Kidney (tissue), 14 donors: ENCODE data around the gene CGN. TPM values are rescaled to one million over a fixed set of nuclear protein-coding genes. Genes with fewer than 3 reads are reported as not detected.

Source experiments
- DNase-seq, 5 donors: peaks; one replicate each; pipeline ENCODE4 v3.0.0-alpha.2; 2013 to 2020
- FAIRE-seq: peaks from 2 replicates; lab custom pipeline; 2012; peaks lifted over from hg19 to GRCh38; lab: Jason Lieb, UNC
- H3K27ac ChIP-seq, 2 donors: one replicate each; pipeline ENCODE4 v1.7.0; 2013; ENCODE audit warnings: low read depth in 2 of 2, low read length in 2 of 2, inconsistent platforms in 1 of 2
- H3K27me3 ChIP-seq: one replicate; pipeline ENCODE4 v1.7.1; 2013; ENCODE audit warnings: low read length, inconsistent platforms; ENCODE audit not compliant: control insufficient read depth, insufficient read depth
- H3K36me3 ChIP-seq, 3 donors: one replicate each; pipeline versions ENCODE4 v1.7.0 to v1.7.1; 2013; ENCODE audit warnings: low read length in 3 of 3, control low read depth in 1 of 3, inconsistent platforms in 1 of 3; ENCODE audit not compliant: insufficient read depth in 3 of 3, control insufficient read depth in 2 of 3
- H3K4me1 ChIP-seq, 3 donors: one replicate each; pipeline versions ENCODE4 v1.7.0 to v1.7.1; 2013; ENCODE audit warnings: low read length in 3 of 3, inconsistent platforms in 1 of 3, low read depth in 1 of 3; ENCODE audit not compliant: control insufficient read depth in 2 of 3, insufficient read depth in 2 of 3
- H3K4me3 ChIP-seq, 3 donors: one replicate each; pipeline versions ENCODE4 v1.7.0 to v1.8.1; 2013; ENCODE audit warnings: low read length in 3 of 3, control low read depth in 1 of 3, inconsistent platforms in 1 of 3
- H3K9ac ChIP-seq, 3 donors: one replicate each; pipeline versions ENCODE4 v1.7.0 to v1.7.1; 2013; ENCODE audit warnings: low read length in 3 of 3, control low read depth in 1 of 3, inconsistent platforms in 1 of 3
- H3K9me3 ChIP-seq, 3 donors: one replicate each; pipeline versions ENCODE4 v1.7.0 to v1.7.1; 2013; ENCODE audit warnings: low read length in 3 of 3, control low read depth in 1 of 3, inconsistent platforms in 1 of 3; ENCODE audit not compliant: control insufficient read depth in 2 of 3, insufficient read depth in 1 of 3
- intact Hi-C: fragments of 100-400 bp; cut with DNase I; formaldehyde crosslinking; loops from one replicate; pipeline ENCODE4 v1.11.1; 2022
- polyA plus RNA-seq: library from polyadenylated mRNA; stranded (reverse); fragments of 350-450 nt; fragmentation: Illumina TruSeq; extraction: RNeasy Lipid Tissue Mini Kit (QIAGEN cat#74804); gene quantifications from one replicate; pipeline ENCODE4 v1.2.3, GENCODE V29; 2014; ENCODE audit warnings: low read depth, low replicate concordance; ENCODE audit not compliant: insufficient read depth
- total RNA-seq: library from RNA; stranded (reverse); fragmentation: NEBNext Ultra II Directional; extraction: Animal tissue kit (Norgen Biotek cat#: 25700); gene quantifications from one replicate; pipeline ENCODE4 v1.2.1, GENCODE V29; 2021
- TF ChIP-seq, protein P1 (sequence below): IDR thresholded peaks from 3 replicates; pipeline ENCODE4 v1.5.1; 2012; ENCODE audit warnings: mild to moderate bottlenecking, moderate library complexity, borderline replicate concordance; ENCODE audit not compliant: insufficient read depth; ENCODE audit errors: extremely low read depth
- donor health status: control.
- donor health status: control.
- donor health status: control.
- donor health status: control.
- donor health status: control.
- donor health status: DM: yes; HTN: yes; CAD: no.
- donor health status: Normal renal cell carcinoma (clear cell type).

The CGN gene
- total and polyA plus RNA-seq, 2 donors from 2014 or later = 24.0 to 41.6 TPM

DNA sequence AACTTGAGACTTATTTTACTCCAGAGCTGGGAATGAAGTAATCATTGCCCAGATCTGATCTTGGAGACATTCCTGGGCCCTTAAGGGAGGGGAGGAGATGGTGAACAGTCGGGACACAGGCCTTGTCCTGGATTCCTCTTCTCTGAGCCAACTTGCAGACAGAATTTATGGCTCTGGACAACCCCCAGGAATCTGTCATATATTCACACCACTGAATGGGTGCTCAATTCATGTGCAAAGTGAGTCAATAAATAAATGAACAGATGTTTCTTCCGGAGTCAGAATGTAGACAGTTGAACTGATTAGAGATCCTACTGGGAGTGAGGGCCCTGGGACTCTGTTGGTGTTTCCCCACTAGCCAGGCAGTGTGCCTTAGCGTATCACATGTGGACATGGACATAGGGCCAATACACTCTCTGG, 31.5 kb downstream of the CGN start:
- Histone ChIP-seq H3K27ac (peak overlapping the region; percentile 26 to 98), H3K27me3 (no peaks in the 10 kb centered on the region), H3K4me1 (peaks cover 0 to 23% (median 7%) of the 10 kb centered on the region in 3 donors), H3K4me3 (peak overlapping the region in 2 of 3 donors; percentile 23 to 83), H3K36me3 (no peaks in the 10 kb centered on the region), H3K9ac (peak overlapping the region in 2 of 3 donors; percentile 34 to 66), H3K9me3 (no peaks in the 10 kb centered on the region)
- peak in 1 of 5 donors; percentile 27 for DNase-seq
- FAIRE-seq = no peak
- TF ChIP-seq, protein P1, sequence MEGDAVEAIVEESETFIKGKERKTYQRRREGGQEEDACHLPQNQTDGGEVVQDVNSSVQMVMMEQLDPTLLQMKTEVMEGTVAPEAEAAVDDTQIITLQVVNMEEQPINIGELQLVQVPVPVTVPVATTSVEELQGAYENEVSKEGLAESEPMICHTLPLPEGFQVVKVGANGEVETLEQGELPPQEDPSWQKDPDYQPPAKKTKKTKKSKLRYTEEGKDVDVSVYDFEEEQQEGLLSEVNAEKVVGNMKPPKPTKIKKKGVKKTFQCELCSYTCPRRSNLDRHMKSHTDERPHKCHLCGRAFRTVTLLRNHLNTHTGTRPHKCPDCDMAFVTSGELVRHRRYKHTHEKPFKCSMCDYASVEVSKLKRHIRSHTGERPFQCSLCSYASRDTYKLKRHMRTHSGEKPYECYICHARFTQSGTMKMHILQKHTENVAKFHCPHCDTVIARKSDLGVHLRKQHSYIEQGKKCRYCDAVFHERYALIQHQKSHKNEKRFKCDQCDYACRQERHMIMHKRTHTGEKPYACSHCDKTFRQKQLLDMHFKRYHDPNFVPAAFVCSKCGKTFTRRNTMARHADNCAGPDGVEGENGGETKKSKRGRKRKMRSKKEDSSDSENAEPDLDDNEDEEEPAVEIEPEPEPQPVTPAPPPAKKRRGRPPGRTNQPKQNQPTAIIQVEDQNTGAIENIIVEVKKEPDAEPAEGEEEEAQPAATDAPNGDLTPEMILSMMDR = no peak
- intact Hi-C loops = no loop called here

DNA sequence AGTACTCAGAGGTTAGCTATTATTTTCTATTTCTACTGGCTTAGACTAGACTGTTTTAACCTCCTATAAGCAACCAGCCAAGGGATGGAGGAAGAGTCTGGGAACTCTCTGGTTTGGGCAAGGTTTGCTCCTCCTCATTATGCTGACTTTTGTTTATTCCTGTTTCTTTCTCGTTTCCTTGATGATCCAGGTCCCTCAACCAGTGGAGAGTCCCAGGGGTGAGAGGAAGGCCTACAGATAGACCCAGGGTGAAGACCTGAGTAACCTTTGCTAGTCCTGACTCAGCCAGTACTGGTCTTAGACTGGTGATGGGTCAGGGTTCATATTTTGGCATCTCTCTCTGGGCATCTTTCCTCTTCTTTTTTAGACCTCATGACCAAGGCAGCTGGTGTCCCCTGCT, 34.4 kb downstream of the CGN start:
- intact Hi-C loops = no loop called here
- no peak for FAIRE-seq
- TF ChIP-seq, protein P1 = no peak
- Histone ChIP-seq H3K4me1 (peaks cover 0 to 14% (median 7%) of the 10 kb centered on the region in 3 donors), H3K9me3 (no peaks in the 10 kb centered on the region), H3K36me3 (no peaks in the 10 kb centered on the region), H3K9ac (no peak overlapping the region), H3K4me3 (no peak overlapping the region), H3K27me3 (no peaks in the 10 kb centered on the region), H3K27ac (peak overlapping the region in 1 of 2 donors; percentile 14)
- DNase-seq = no peak

DNA sequence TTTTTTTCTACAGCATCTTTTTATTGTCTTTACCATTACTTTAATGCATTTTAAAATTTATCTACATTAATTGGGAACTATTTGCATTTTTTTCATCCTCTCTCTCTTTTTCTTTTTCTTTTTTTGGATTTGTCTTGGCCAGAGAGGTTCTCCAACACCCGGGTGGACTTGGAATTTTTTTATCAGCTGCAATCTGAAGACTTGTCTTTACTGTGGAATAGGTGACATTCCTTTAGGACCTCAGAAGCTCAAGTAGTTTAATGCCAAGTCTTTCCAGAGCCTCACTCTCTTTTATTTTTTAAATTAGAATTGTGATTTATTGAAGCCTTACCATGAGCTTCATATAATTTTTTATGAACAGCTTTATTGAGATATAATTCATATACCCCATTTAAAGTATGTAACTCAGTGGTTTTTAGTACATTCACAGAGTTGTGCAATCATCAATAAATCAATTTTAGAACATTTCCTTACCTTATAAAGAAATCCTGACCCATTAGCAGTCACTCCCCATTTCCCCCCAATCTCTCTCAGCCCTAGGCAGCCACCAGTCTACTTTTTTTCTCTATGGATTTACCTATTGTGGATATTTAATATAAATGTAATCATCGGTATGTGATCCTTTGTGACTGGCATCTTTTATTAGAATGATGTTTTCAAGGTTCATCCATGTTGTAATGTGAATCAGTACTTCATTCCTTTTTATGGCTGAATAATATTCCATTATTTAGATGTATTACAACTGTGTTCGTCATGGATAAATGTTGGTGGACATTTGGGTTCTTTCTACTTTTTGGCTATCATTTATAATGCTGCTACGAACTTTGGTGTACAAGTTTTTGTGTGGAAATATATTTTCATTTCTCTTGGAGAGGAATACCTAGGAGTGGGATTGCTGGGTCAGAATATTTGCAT, 35.1 kb downstream of the CGN start:
- no peaks in the 10 kb centered on the region for H3K36me3 ChIP-seq
- peaks cover 0 to 13% (median 7%) of the 10 kb centered on the region in 3 donors for H3K4me1 ChIP-seq
- no peak overlapping the region for H3K9ac ChIP-seq
- no peaks in the 10 kb centered on the region for H3K27me3 ChIP-seq
- H3K4me3 ChIP-seq = no peak overlapping the region
- H3K9me3 ChIP-seq = no peaks in the 10 kb centered on the region
- peak overlapping the region; percentile 71 for H3K27ac ChIP-seq
- intact Hi-C loops = no loop called here
- FAIRE-seq (no peak), DNase-seq (no peak)
- TF ChIP-seq, protein P1 = no peak
